WTC11 (cell line): Measurements from ENCODE around the gene GTF2H3. TPM values are rescaled to one million over a fixed set of nuclear protein-coding genes. Genes with fewer than 3 reads are reported as not detected.

ENCODE experiments used
- ATAC-seq: fragments of 200-7000 bp; cut with Tn5 transposase; 2 replicates; pipeline ENCODE4 v1.10.0; 2021; ENCODE audit warnings: mild to moderate bottlenecking, moderate library complexity
- CTCF ChIA-PET: fragments of 300-600 bp; sonication (Branson Sonifier 250); formaldehyde crosslinking; loops from one replicate; lab custom pipeline; 2021; ENCODE audit warnings: antibody characterized with exemption; lab: Charles Lee
- POLR2A ChIA-PET: fragments of 350-600 bp; sonication (Branson Sonifier 250); formaldehyde crosslinking; loops from one replicate; lab custom pipeline; 2021; ENCODE audit warnings: antibody characterized with exemption; lab: Charles Lee
- DNase-seq: peaks from one replicate; pipeline ENCODE4 v3.0.0; 2021; ENCODE audit warnings: low spot score
- H3K27ac Mint-ChIP-seq: 2 replicates; pipeline ENCODE4 v1.8.0; 2021; ENCODE audit warnings: mixed read lengths
- H3K27me3 Mint-ChIP-seq: 2 replicates; pipeline ENCODE4 v1.8.0; 2021; ENCODE audit warnings: low read depth, mild to moderate bottlenecking, moderate library complexity, mixed read lengths
- H3K36me3 Mint-ChIP-seq: 2 replicates; pipeline ENCODE4 v1.8.0; 2021; ENCODE audit warnings: mixed read lengths
- H3K4me1 Mint-ChIP-seq: 2 replicates; pipeline ENCODE4 v1.8.0; 2022; ENCODE audit warnings: mixed read lengths
- H3K4me3 Mint-ChIP-seq: 2 replicates; pipeline ENCODE4 v1.8.0; 2021; ENCODE audit warnings: mild to moderate bottlenecking, moderate library complexity, mixed read lengths
- H3K9me3 Mint-ChIP-seq: 2 replicates; pipeline ENCODE4 v1.8.0; 2021; ENCODE audit warnings: mixed read lengths
- CBFB ChIP-seq: sonication (generic); formaldehyde crosslinking; IDR thresholded peaks from 2 replicates; pipeline ENCODE4 v1.8.1; 2022; ENCODE audit warnings: mild to moderate bottlenecking, low read depth, missing genetic modification reagents
- CREB1 ChIP-seq: sonication (generic); formaldehyde crosslinking; IDR thresholded peaks from 2 replicates; pipeline ENCODE4 v1.8.0; 2023; ENCODE audit warnings: mild to moderate bottlenecking, missing genetic modification reagents
- CREM ChIP-seq: sonication (generic); formaldehyde crosslinking; IDR thresholded peaks from 2 replicates; pipeline ENCODE4 v1.8.1; 2022; ENCODE audit warnings: mild to moderate bottlenecking, missing genetic modification reagents, moderate library complexity
- EMX1 ChIP-seq: fragments of 250-450 bp; sonication (Bioruptor Pico); IDR thresholded peaks from 2 replicates; pipeline ENCODE4 v1.8.0; 2021; ENCODE audit warnings: mild to moderate bottlenecking
- GABPB1 ChIP-seq: sonication (generic); formaldehyde crosslinking; IDR thresholded peaks from 2 replicates; pipeline ENCODE4 v1.8.1; 2023; ENCODE audit warnings: mild to moderate bottlenecking, missing genetic modification reagents
- HMGA2 ChIP-seq: fragments of 250-450 bp; sonication (Bioruptor Pico); IDR thresholded peaks from 2 replicates; pipeline ENCODE4 v1.4.0; 2021; ENCODE audit warnings: mild to moderate bottlenecking, moderate library complexity
- MXD4 ChIP-seq: fragments of 250-450 bp; sonication (Bioruptor Pico); IDR thresholded peaks from 2 replicates; pipeline ENCODE4 v1.8.0; 2021; ENCODE audit warnings: mild to moderate bottlenecking, moderate library complexity, borderline replicate concordance
- NFATC4 ChIP-seq: fragments of 250-450 bp; sonication (Bioruptor Pico); IDR thresholded peaks from 2 replicates; pipeline ENCODE4 v1.9.0; 2021; ENCODE audit warnings: mild to moderate bottlenecking
- NR1H2 ChIP-seq: sonication (generic); formaldehyde crosslinking; IDR thresholded peaks from 2 replicates; pipeline ENCODE4 v1.9.0; 2021; ENCODE audit warnings: mild to moderate bottlenecking, moderate library complexity, missing genetic modification reagents
- RELA ChIP-seq: sonication (generic); formaldehyde crosslinking; IDR thresholded peaks from 2 replicates; pipeline ENCODE4 v1.8.1; 2022; ENCODE audit warnings: missing genetic modification reagents, mild to moderate bottlenecking, borderline replicate concordance
- RORB ChIP-seq: fragments of 250-450 bp; sonication (Bioruptor Pico); IDR thresholded peaks from 2 replicates; pipeline ENCODE4 v1.9.0; 2021; ENCODE audit warnings: mild to moderate bottlenecking
- SMAD4 ChIP-seq: sonication (generic); formaldehyde crosslinking; IDR thresholded peaks from 2 replicates; pipeline ENCODE4 v1.8.0; 2022; ENCODE audit warnings: mild to moderate bottlenecking, missing genetic modification reagents
- SP1 ChIP-seq: sonication (generic); formaldehyde crosslinking; conservative IDR thresholded peaks from 2 replicates; pipeline ENCODE4 v1.8.1; 2022; ENCODE audit warnings: missing genetic modification reagents
- TCF7 ChIP-seq: sonication (generic); formaldehyde crosslinking; IDR thresholded peaks from 2 replicates; pipeline ENCODE4 v1.8.0; 2022; ENCODE audit warnings: mild to moderate bottlenecking, low read depth, missing genetic modification reagents, moderate library complexity
- TEAD4 ChIP-seq: sonication (generic); formaldehyde crosslinking; IDR thresholded peaks from 2 replicates; pipeline ENCODE4 v1.8.0; 2022; ENCODE audit warnings: mild to moderate bottlenecking, missing genetic modification reagents
- ZBTB21 ChIP-seq: sonication (generic); formaldehyde crosslinking; IDR thresholded peaks from 2 replicates; pipeline ENCODE4 v1.8.1; 2023; ENCODE audit warnings: mild to moderate bottlenecking, missing genetic modification reagents, borderline replicate concordance
- ZNF138 ChIP-seq: sonication (generic); formaldehyde crosslinking; conservative IDR thresholded peaks from 2 replicates; pipeline ENCODE4 v1.8.1; 2022; ENCODE audit warnings: mild to moderate bottlenecking, moderate library complexity, missing genetic modification reagents
- ZNF219 ChIP-seq: sonication (generic); formaldehyde crosslinking; IDR thresholded peaks from 2 replicates; pipeline ENCODE4 v1.8.0; 2023; ENCODE audit warnings: missing genetic modification reagents, mild to moderate bottlenecking, borderline replicate concordance
- total RNA-seq: library from RNA; stranded (reverse); gene quantifications from 3 replicates; pipeline ENCODE4 v1.2.3, GENCODE V29; 2021
- TF ChIP-seq, protein P1 (sequence below): sonication (generic); formaldehyde crosslinking; IDR thresholded peaks from 2 replicates; pipeline ENCODE4 v1.8.0; 2023; ENCODE audit warnings: mild to moderate bottlenecking, missing genetic modification reagents
- TF ChIP-seq, protein P2 (sequence below): sonication (generic); formaldehyde crosslinking; IDR thresholded peaks from 2 replicates; pipeline ENCODE4 v1.8.1; 2022; ENCODE audit warnings: low read depth, missing genetic modification reagents, borderline replicate concordance
- TF ChIP-seq, protein P3 (sequence below): sonication (generic); formaldehyde crosslinking; IDR thresholded peaks from 2 replicates; pipeline ENCODE4 v1.8.1; 2023; ENCODE audit warnings: mild to moderate bottlenecking, missing genetic modification reagents, moderate library complexity
- TF ChIP-seq, protein P4 (sequence below): sonication (generic); formaldehyde crosslinking; IDR thresholded peaks from 2 replicates; pipeline ENCODE4 v1.8.1; 2023; ENCODE audit warnings: mild to moderate bottlenecking, missing genetic modification reagents, borderline replicate concordance
- TF ChIP-seq, protein P5 (sequence below): sonication (generic); formaldehyde crosslinking; IDR thresholded peaks from 2 replicates; pipeline ENCODE4 v1.8.1; 2022; ENCODE audit warnings: mild to moderate bottlenecking, missing genetic modification reagents, moderate library complexity, borderline replicate concordance

Gene GTF2H3
- total RNA-seq, 1 experiment from 2014 or later: 31.6 TPM

DNA sequence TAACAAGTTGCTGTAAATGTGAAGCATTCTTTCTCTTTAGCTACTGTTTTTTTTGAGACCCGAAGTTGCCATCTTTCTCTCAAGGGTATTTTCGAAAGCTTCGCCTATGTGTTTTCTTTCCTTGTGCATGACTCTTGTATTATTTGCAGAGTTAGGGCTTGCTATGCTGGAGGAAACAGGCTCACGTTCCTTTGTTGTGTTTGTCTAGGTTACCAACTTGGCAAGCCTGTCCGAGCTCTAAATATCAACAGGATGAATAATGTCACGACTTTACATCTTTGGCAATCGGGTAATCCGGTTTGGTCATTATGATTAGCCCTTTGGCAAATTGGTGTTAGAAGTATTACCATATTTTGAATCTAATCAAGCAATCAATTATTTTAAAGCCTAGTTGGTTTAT, 62.6 kb downstream of the GTF2H3 start (continued):
- TF ChIP-seq, protein P1, sequence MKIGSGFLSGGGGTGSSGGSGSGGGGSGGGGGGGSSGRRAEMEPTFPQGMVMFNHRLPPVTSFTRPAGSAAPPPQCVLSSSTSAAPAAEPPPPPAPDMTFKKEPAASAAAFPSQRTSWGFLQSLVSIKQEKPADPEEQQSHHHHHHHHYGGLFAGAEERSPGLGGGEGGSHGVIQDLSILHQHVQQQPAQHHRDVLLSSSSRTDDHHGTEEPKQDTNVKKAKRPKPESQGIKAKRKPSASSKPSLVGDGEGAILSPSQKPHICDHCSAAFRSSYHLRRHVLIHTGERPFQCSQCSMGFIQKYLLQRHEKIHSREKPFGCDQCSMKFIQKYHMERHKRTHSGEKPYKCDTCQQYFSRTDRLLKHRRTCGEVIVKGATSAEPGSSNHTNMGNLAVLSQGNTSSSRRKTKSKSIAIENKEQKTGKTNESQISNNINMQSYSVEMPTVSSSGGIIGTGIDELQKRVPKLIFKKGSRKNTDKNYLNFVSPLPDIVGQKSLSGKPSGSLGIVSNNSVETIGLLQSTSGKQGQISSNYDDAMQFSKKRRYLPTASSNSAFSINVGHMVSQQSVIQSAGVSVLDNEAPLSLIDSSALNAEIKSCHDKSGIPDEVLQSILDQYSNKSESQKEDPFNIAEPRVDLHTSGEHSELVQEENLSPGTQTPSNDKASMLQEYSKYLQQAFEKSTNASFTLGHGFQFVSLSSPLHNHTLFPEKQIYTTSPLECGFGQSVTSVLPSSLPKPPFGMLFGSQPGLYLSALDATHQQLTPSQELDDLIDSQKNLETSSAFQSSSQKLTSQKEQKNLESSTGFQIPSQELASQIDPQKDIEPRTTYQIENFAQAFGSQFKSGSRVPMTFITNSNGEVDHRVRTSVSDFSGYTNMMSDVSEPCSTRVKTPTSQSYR (CRISPR knock-in tag): no peak
- TF ChIP-seq CREM (CRISPR knock-in tag) (no peak), RORB (CRISPR knock-in tag) (no peak), SMAD4 (CRISPR knock-in tag) (no peak), TCF7 (no peak), ZBTB21 (no peak)
- TF ChIP-seq, protein P2, sequence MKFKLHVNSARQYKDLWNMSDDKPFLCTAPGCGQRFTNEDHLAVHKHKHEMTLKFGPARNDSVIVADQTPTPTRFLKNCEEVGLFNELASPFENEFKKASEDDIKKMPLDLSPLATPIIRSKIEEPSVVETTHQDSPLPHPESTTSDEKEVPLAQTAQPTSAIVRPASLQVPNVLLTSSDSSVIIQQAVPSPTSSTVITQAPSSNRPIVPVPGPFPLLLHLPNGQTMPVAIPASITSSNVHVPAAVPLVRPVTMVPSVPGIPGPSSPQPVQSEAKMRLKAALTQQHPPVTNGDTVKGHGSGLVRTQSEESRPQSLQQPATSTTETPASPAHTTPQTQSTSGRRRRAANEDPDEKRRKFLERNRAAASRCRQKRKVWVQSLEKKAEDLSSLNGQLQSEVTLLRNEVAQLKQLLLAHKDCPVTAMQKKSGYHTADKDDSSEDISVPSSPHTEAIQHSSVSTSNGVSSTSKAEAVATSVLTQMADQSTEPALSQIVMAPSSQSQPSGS (CRISPR knock-in tag): no peak

DNA sequence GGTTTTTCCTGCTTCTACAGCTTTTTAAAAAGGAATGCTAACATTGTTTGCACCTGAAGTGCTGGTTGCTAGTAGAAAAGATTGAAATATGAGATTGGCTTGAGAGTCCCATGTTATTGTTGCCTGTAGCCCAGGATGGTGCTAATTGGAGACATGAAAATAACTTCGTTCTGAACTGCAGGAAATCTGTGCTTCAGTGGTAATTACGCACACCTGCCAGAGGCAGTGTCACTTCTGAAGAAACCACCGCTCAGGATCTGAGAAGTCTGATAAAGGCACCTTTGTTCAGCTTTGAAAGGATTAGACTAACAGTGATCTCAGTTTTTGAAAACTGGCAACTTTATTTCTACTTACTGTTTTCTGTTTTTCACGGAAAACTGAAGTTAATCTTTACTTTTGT, 63.0 kb downstream of the GTF2H3 start:
- CTCF ChIA-PET: no interaction called here
- H3K9me3 Mint-ChIP-seq: no peaks in the 10 kb centered on the region
- no peak overlapping the region for H3K27ac Mint-ChIP-seq
- TF ChIP-seq, protein P3, sequence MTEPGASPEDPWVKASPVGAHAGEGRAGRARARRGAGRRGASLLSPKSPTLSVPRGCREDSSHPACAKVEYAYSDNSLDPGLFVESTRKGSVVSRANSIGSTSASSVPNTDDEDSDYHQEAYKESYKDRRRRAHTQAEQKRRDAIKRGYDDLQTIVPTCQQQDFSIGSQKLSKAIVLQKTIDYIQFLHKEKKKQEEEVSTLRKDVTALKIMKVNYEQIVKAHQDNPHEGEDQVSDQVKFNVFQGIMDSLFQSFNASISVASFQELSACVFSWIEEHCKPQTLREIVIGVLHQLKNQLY (CRISPR knock-in tag): no peak
- TF ChIP-seq SP1 (CRISPR knock-in tag) (no peak), HMGA2 (CRISPR knock-in tag) (no peak), CBFB (CRISPR knock-in tag) (no peak), MXD4 (CRISPR knock-in tag) (no peak), NFATC4 (CRISPR knock-in tag) (no peak), RELA (CRISPR knock-in tag) (no peak), EMX1 (CRISPR knock-in tag) (no peak), NR1H2 (CRISPR knock-in tag) (no peak), TEAD4 (no peak), ZNF219 (no peak), ZNF138 (no peak), CREB1 (no peak), GABPB1 (CRISPR knock-in tag) (no peak)
- TF ChIP-seq, protein P4, sequence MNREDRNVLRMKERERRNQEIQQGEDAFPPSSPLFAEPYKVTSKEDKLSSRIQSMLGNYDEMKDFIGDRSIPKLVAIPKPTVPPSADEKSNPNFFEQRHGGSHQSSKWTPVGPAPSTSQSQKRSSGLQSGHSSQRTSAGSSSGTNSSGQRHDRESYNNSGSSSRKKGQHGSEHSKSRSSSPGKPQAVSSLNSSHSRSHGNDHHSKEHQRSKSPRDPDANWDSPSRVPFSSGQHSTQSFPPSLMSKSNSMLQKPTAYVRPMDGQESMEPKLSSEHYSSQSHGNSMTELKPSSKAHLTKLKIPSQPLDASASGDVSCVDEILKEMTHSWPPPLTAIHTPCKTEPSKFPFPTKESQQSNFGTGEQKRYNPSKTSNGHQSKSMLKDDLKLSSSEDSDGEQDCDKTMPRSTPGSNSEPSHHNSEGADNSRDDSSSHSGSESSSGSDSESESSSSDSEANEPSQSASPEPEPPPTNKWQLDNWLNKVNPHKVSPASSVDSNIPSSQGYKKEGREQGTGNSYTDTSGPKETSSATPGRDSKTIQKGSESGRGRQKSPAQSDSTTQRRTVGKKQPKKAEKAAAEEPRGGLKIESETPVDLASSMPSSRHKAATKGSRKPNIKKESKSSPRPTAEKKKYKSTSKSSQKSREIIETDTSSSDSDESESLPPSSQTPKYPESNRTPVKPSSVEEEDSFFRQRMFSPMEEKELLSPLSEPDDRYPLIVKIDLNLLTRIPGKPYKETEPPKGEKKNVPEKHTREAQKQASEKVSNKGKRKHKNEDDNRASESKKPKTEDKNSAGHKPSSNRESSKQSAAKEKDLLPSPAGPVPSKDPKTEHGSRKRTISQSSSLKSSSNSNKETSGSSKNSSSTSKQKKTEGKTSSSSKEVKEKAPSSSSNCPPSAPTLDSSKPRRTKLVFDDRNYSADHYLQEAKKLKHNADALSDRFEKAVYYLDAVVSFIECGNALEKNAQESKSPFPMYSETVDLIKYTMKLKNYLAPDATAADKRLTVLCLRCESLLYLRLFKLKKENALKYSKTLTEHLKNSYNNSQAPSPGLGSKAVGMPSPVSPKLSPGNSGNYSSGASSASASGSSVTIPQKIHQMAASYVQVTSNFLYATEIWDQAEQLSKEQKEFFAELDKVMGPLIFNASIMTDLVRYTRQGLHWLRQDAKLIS (CRISPR knock-in tag): no peak
- TF ChIP-seq, protein P2 (CRISPR knock-in tag): no peak
- TF ChIP-seq, protein P5, sequence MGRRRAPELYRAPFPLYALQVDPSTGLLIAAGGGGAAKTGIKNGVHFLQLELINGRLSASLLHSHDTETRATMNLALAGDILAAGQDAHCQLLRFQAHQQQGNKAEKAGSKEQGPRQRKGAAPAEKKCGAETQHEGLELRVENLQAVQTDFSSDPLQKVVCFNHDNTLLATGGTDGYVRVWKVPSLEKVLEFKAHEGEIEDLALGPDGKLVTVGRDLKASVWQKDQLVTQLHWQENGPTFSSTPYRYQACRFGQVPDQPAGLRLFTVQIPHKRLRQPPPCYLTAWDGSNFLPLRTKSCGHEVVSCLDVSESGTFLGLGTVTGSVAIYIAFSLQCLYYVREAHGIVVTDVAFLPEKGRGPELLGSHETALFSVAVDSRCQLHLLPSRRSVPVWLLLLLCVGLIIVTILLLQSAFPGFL (CRISPR knock-in tag): no peak
- no peak for ATAC-seq
- H3K4me1 Mint-ChIP-seq: no peaks in the 10 kb centered on the region
- DNase-seq: no peak
- H3K36me3 Mint-ChIP-seq: no peaks in the 10 kb centered on the region
- POLR2A ChIA-PET: no interaction called here
- H3K27me3 Mint-ChIP-seq: no peaks in the 10 kb centered on the region
- H3K4me3 Mint-ChIP-seq: no peak overlapping the region
